ENCODE data around the gene CENPS.
"Not testable (repeated sequence)": the region's sequence is repeated elsewhere in the genome, so short reads cannot be mapped to it uniquely, and the experiment has no call there.

The CENPS gene

GRCh38 chr1:10430216-10431069 is at the start of gene CENPS:
TSS of gene CENPS (plus strand) at chr1:10430433. CDS start at chr1:10430518, 85 bp downstream.
- DNase-seq = peak; percentile 64

- no peak for DNase-seq
Measured at GRCh38 chr1:10380594-10381275, 49.5 kb upstream of the CENPS start.

GRCh38 chr1:10383630-10384029 is 46.6 kb upstream of the CENPS start:
- DNase-seq = no peak

GRCh38 chr1:10384219-10384618 is 46.0 kb upstream of the CENPS start:
- no peak for DNase-seq

- no peak for DNase-seq
Measured at GRCh38 chr1:10386761-10387676, 43.2 kb upstream of the CENPS start.

GRCh38 chr1:10387677-10388386 is 42.4 kb upstream of the CENPS start:
- no peak for DNase-seq

GRCh38 chr1:10388387-10388715 is 41.9 kb upstream of the CENPS start:
- no peak for DNase-seq

GRCh38 chr1:10389271-10389973 is 40.8 kb upstream of the CENPS start:
- no peak for DNase-seq

GRCh38 chr1:10396870-10397269 is 33.4 kb upstream of the CENPS start:
- DNase-seq = no peak

- no peak for DNase-seq
Measured at GRCh38 chr1:10398278-10398733, 31.9 kb upstream of the CENPS start.

- DNase-seq = peak; percentile 92
Measured at GRCh38 chr1:10398734-10399443, 31.3 kb upstream of the CENPS start, which contains the start of gene PGD. TSS of gene PGD (plus strand) at chr1:10399064. CDS start at chr1:10399118, 54 bp downstream.

GRCh38 chr1:10399444-10399941 is 30.7 kb upstream of the CENPS start:
- no peak for DNase-seq

- no peak for DNase-seq
Measured at GRCh38 chr1:10400013-10400412, 30.2 kb upstream of the CENPS start.

- DNase-seq = no peak
Measured at GRCh38 chr1:10401281-10401680, 29.0 kb upstream of the CENPS start.

- no peak for DNase-seq
Measured at GRCh38 chr1:10402729-10403274, 27.4 kb upstream of the CENPS start.

GRCh38 chr1:10407201-10407600 is 23.0 kb upstream of the CENPS start:
- no peak for DNase-seq

- no peak for DNase-seq
Measured at GRCh38 chr1:10415211-10415930, 14.9 kb upstream of the CENPS start.

- DNase-seq = not testable (repeated sequence)
Measured at GRCh38 chr1:10415967-10416366, 14.3 kb upstream of the CENPS start.

- not testable (repeated sequence) for DNase-seq
Measured at GRCh38 chr1:10418741-10419140, 11.5 kb upstream of the CENPS start.

- DNase-seq = no peak
Measured at GRCh38 chr1:10419351-10419750, 10.9 kb upstream of the CENPS start.
